ENCODE data around the gene INSIG2. TPM values are rescaled to one million over a fixed set of nuclear protein-coding genes. Genes with fewer than 3 reads are reported as not detected.

Gene INSIG2
- total RNA-seq, 1 donor from 2014 or later: 17.1 TPM

DNA sequence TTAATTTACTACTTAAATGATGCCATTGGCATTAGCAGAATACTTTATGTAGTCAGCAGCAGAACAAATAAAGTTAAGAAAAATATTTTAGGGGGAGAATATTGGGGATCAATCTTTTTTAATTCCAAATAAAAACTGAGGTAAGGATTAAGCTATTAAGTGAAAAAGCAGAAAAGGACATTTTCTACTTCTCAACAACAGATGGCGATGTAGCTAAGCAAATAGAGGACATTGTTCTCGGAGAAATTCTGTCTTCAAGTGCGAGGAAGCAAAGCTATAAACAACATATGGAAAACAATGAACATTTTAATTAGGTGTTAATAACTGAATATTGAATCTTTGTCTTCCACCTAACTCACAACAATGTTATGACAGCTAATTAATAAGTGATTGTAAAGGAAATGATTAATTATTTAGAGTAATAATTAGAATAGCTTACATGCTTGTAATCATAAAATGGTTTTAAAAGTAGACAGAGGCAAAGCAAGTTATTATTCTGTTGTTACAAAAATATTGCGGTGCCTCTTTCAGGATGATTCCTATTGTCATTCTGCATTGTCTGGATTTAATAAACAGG lies 41.5 kb upstream of the INSIG2 start:
- TF ChIP-seq, protein P1, sequence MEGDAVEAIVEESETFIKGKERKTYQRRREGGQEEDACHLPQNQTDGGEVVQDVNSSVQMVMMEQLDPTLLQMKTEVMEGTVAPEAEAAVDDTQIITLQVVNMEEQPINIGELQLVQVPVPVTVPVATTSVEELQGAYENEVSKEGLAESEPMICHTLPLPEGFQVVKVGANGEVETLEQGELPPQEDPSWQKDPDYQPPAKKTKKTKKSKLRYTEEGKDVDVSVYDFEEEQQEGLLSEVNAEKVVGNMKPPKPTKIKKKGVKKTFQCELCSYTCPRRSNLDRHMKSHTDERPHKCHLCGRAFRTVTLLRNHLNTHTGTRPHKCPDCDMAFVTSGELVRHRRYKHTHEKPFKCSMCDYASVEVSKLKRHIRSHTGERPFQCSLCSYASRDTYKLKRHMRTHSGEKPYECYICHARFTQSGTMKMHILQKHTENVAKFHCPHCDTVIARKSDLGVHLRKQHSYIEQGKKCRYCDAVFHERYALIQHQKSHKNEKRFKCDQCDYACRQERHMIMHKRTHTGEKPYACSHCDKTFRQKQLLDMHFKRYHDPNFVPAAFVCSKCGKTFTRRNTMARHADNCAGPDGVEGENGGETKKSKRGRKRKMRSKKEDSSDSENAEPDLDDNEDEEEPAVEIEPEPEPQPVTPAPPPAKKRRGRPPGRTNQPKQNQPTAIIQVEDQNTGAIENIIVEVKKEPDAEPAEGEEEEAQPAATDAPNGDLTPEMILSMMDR (IDR thresholded peaks at IDR 0.05; ENCODE audit: insufficient read depth, low read length, poor library complexity, severe bottlenecking): peak; percentile 55
- peak; percentile 9 for DNase-seq (ENCODE audit: low read depth)
- H3K4me3 ChIP-seq (ENCODE audit: low read depth, low read length): no peak overlapping the region
- H3K36me3 ChIP-seq (ENCODE audit: control insufficient read depth, insufficient read depth, low read length): no peaks in the 10 kb centered on the region
- H3K27me3 ChIP-seq (ENCODE audit: control insufficient read depth, insufficient read depth, low read length): no peaks in the 10 kb centered on the region

DNA sequence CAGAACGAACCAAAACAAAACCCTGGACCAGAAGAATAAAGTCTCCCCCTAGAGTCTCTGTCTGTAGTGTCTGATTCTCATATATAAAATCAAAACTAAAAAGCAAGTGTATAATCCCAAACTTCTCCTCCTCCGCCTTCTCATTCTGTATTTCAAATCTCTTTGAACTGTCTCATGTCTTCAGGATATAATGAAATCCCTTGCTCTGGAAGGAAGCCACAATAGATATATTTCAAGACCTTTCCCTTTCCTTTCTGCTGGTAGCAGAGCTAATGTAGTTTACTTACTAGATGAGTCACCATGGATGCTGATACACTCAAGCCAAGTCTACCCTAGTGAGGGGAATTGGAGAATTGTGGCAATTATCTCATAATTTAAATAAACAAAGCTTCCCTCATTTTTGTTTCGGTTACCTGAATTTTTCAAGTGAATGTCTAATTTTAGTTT lies 40.9 kb upstream of the INSIG2 start:
- Histone ChIP-seq H3K4me3 (ENCODE audit: low read depth, low read length) (no peak overlapping the region), H3K36me3 (ENCODE audit: control insufficient read depth, insufficient read depth, low read length) (no peaks in the 10 kb centered on the region), H3K27me3 (ENCODE audit: control insufficient read depth, insufficient read depth, low read length) (no peaks in the 10 kb centered on the region)
- DNase-seq (ENCODE audit: low read depth): peak; percentile 10
- TF ChIP-seq, protein P1 (IDR thresholded peaks at IDR 0.05; ENCODE audit: insufficient read depth, low read length, poor library complexity, severe bottlenecking): no peak

DNA sequence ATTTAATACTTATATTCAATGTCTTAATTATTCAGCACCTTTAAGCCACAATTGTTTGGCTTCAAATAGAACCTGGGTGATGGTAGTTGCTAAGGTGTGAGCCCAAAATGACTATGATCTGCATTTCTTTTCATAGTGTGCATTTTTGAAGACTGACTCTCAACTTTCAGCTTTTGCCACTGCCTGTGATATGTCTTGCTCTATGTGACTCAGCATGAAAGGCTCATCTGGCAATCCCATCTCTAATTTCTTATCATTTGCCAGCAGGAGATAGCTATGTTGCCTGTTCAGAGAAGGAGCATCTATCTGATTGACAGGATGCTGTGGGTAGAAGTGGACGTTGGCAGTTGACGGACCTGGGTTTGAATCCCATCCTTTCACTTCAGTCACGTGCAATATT lies 39.9 kb upstream of the INSIG2 start:
- Histone ChIP-seq H3K4me3 (ENCODE audit: low read depth, low read length) (no peak overlapping the region), H3K36me3 (ENCODE audit: control insufficient read depth, insufficient read depth, low read length) (no peaks in the 10 kb centered on the region), H3K27me3 (ENCODE audit: control insufficient read depth, insufficient read depth, low read length) (no peaks in the 10 kb centered on the region)
- TF ChIP-seq, protein P1 (IDR thresholded peaks at IDR 0.05; ENCODE audit: insufficient read depth, low read length, poor library complexity, severe bottlenecking): no peak
- no peak for DNase-seq (ENCODE audit: low read depth)

DNA sequence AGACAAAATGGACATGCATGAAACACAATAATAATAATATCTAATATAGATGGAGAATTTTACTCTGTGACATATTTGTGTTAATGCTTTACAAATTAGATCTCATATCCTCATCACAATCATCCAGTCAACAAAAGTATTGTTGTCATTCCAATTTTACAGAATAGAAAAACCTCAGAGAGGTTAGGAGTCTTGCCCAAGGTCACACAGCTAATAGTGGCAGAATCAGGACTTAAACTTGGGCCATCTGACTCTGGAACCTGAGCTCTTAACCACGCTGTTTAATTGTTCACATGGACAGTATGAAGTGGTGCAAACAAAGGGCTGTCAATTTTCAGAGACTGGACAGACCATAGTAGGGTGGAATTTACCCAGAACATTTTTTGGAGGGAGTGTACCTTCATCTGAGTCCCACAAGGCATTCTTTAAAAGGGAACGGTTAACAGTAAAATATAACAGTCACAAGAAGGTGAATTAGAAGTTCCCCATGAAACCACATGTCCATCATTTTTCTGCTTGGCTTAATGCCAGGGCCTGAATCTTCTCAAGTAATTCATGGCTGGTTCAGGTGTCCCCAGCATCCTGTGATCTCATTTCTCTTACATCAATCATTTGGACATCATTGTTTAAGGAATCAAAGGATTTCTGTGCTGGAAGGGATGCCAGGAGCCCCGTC lies 39.0 kb upstream of the INSIG2 start:
- no peak overlapping the region for H3K4me3 ChIP-seq (ENCODE audit: low read depth, low read length)
- H3K36me3 ChIP-seq (ENCODE audit: control insufficient read depth, insufficient read depth, low read length): no peaks in the 10 kb centered on the region
- H3K27me3 ChIP-seq (ENCODE audit: control insufficient read depth, insufficient read depth, low read length): no peaks in the 10 kb centered on the region
- no peak for DNase-seq (ENCODE audit: low read depth)
- TF ChIP-seq, protein P1 (IDR thresholded peaks at IDR 0.05; ENCODE audit: insufficient read depth, low read length, poor library complexity, severe bottlenecking): no peak

DNA sequence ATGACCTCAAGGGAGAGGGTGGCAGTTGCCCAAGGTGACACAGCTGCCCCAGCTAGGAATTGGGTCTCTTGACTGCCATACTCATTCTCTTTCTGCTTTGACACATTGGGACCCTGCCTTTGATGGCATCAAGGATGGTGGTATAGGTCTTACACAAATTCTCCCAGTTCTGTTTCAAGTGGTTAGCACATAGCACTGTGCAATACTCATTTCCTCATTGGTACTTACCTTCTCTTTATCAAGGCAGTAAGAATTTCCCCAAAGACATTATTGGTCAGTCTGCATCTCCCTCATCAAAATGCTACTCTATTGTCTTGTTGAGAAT lies 38.5 kb upstream of the INSIG2 start:
- Histone ChIP-seq H3K36me3 (ENCODE audit: control insufficient read depth, insufficient read depth, low read length) (no peaks in the 10 kb centered on the region), H3K27me3 (ENCODE audit: control insufficient read depth, insufficient read depth, low read length) (no peaks in the 10 kb centered on the region), H3K4me3 (ENCODE audit: low read depth, low read length) (no peak overlapping the region)
- DNase-seq (ENCODE audit: low read depth): no peak
- TF ChIP-seq, protein P1 (IDR thresholded peaks at IDR 0.05; ENCODE audit: insufficient read depth, low read length, poor library complexity, severe bottlenecking): no peak

DNA sequence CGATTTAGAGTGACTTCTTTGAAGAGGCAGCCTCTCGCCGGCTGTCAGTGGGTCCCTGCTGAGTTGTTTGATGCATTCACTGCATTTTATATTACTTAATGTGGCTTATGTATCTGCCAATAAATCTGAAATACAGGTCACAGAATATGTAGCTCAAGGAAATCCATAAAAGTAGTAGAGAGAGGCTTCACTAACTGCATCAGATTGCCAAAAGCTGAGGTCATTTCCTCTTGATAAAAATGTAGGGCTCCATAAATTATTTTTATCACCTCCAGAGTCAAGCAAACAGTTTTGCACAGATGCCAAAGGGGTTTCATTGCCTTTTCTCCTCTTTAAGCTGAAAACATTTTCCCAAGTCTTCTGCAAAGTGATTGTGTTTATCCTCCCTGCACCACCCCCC lies 37.9 kb upstream of the INSIG2 start:
- TF ChIP-seq, protein P1 (IDR thresholded peaks at IDR 0.05; ENCODE audit: insufficient read depth, low read length, poor library complexity, severe bottlenecking): no peak
- Histone ChIP-seq H3K4me3 (ENCODE audit: low read depth, low read length) (no peak overlapping the region), H3K36me3 (ENCODE audit: control insufficient read depth, insufficient read depth, low read length) (no peaks in the 10 kb centered on the region), H3K27me3 (ENCODE audit: control insufficient read depth, insufficient read depth, low read length) (no peaks in the 10 kb centered on the region)
- DNase-seq (ENCODE audit: low read depth): no peak

Measured in kidney epithelial cell (primary cell).